COLO668 (cell line): Measurements from ENCODE around the gene PPARG.

Source experiments
- DNase-seq: peaks from one replicate; lab custom pipeline; 2025; ENCODE audit not compliant: unreplicated experiment; lab: John Stamatoyannopoulos, UW

Gene PPARG

GRCh38 chr3:12340506-12340905 is 51.6 kb downstream of the PPARG start:
- no peak for DNase-seq

GRCh38 chr3:12342151-12342550 is 53.3 kb downstream of the PPARG start:
- DNase-seq: no peak

DNA sequence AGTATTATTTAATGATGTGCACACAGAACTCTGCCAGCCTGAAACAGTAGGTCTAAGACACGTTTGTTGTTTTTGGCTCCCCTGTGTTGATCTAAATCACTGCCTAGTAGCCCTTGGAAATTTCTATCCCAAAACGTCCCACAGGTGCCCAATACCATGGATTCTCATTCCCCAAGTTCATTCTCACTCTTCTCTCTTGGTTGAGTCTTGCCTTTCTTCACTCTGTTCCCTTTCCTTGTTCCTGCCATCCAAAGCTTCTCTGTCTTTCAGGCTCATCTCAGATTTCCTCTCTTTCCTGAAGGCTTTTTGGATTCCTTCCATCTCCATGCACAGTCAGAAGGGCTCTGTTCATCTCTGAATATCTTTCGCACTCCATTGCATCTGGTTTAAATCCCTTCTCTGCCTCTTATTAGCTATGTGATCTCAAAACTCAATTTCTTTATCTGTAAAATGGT is 54.2 kb downstream of the PPARG start:
- no peak for DNase-seq

- no peak for DNase-seq
These were observed 56.3 kb downstream of the PPARG start for GRCh38 chr3:12345141-12345561.

GRCh38 chr3:12345584-12346494 is 57.0 kb downstream of the PPARG start:
- DNase-seq: no peak

DNA sequence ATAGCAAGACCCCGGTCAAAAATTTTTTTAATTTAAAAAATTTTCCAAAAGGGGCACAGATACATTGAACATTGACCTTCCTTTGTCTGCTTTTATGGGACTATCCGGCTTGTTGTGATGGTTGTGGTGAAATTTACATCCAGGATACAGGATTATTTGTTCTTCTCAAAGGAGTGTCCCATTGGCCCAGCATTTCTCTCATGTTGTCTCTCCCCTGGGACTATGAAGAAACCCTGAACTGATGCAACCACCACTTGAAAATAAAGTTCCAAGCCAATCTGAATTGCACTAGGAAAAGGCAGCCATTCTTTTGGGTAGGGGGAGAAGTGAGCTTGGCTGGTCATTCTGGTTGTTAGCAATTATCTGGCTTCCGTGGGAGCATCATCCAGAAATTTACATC is 58.4 kb downstream of the PPARG start:
- no peak for DNase-seq

GRCh38 chr3:12349895-12350811 is 61.3 kb downstream of the PPARG start:
- no peak for DNase-seq

DNA sequence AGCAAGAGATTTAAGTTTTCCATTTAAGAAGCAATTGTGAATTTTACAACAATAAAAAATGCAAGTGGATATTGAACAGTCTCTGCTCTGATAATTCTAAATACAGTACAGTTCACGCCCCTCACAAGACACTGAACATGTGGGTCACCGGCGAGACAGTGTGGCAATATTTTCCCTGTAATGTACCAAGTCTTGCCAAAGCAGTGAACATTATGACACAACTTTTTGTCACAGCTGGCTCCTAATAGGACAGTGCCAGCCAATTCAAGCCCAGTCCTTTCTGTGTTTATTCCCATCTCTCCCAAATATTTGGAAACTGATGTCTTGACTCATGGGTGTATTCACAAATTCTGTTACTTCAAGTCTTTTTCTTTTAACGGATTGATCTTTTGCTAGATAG is 62.3 kb downstream of the PPARG start:
- DNase-seq: no peak

DNA sequence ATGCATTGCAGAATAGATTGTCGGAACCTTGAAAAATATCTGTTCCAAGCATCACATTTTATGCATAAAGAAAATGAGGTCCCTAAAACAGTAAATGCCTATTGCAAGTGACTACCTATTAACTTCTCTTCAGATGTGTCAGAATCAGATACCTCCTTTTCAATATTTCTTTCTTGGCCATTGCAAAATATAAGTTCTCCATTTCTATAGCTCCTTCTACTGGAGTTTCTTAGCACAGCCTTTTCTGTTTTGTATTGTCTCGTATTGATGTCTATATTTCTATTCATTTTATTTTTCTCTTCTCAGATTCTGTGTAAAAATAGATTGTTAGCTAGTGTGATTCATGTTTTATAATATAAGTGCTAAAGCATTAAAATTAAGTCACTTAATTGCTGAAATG is 63.4 kb downstream of the PPARG start:
- DNase-seq: no peak

DNA sequence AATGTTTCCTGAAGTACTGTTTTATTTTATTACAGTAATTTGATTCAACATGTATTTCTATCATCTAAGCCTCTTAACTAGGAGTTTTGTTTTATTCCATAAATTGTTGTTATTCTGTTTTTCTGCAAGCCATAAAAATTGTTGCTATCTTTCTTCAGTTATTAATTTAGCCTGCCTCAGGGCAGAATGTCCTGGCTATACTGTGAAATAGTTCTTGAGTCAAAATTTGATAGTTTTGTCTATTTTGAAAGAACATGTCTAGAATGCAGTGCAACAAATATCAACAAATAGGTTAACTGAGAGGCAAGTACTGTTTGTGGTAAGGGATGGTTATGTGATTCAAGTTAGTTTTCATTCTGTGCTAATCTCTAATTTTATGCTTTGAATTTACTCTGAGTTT is 63.9 kb downstream of the PPARG start:
- DNase-seq: no peak

DNA sequence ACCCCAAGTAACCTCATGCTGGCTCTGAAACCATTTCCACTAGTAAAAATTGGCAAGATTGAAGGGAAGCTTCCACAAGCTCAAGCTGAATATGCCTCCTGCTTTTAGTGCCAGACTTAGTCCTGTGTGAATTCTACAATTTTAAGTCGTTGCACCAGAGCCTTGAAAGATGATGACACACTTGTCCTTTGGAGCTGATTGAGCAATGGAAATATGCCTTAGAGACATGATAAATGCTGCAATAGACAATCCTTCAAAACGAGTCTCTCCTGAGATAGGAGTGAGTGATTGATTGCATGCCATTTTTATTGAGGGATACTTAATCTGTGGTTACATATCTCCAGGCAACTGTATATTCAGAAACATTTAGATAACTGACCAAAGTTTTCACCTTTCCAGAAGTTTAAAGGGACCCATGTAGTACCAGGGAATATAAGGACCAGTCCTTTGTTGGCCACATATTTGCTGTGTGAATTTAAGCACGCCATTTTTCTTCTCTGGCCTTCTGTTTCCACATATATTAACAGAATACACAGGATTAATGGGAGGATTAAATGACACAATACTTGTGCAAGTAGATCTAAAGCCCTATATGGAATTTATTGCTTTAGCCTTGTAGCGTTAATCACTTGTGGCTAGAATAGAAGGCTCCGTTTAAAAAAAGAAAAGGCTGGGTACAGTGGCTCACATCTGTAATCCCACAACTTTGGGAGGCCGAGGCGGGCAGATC is 65.1 kb downstream of the PPARG start:
- DNase-seq: no peak

- no peak for DNase-seq
These were observed 67.3 kb downstream of the PPARG start for GRCh38 chr3:12356175-12356574.

DNA sequence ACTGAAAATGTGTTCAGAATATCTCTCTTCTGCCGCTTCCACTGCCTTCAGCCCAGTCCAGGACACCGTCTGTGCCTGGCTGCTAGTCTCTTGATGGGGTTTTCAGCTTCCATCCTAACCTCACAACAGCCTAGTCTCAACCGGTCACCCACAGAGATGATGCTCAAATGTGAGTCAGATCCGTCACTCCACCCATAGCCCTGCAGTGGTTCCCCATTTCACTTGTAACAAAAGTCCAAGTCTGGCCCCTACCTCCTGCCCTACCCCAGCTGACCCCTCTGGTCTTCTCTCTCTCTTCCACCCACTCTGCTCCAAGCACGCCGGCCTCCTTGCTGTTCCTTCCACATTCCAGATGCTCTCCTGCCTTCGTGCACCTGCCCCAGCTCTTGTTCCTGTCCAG is 68.1 kb downstream of the PPARG start:
- no peak for DNase-seq

DNA sequence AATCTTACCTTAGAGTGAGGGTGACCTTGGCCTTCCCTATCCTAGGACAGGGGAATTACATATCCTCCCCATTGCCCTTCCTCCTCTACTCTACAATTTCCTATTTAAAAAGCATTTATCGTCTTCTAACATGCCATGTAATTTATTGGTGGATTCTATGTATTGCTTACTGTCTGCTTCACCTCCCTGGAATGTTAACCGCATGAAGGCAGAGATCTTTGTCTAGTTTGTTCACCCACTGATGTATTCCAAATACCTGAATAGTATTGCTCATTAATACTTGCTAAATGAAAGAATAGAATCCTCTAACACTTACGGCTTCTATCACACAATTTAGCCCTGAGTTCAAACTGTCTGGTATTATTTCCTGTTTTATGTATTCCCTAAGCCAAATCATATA is 68.6 kb downstream of the PPARG start:
- no peak for DNase-seq

- no peak for DNase-seq
These were observed 74.7 kb downstream of the PPARG start for GRCh38 chr3:12363397-12364195.

DNA sequence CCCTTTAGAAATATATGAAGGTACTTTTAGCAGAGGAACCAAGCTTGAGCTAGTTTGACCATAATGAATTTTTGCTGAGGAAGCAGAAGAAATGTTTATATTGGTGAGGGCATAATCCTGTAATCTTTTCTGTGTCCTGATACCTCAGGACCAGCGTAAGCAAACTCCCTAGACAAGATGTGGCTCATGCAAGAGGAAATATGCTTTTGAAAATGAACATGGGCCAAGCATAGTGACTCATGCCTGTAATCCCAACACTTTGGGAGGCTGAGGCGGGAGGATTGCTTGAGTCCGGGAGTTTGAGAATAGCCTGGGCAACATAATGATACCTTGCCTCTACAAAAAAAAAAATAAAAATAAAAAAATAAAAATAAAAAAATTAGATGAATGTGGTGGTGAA is 78.5 kb downstream of the PPARG start:
- no peak for DNase-seq

DNA sequence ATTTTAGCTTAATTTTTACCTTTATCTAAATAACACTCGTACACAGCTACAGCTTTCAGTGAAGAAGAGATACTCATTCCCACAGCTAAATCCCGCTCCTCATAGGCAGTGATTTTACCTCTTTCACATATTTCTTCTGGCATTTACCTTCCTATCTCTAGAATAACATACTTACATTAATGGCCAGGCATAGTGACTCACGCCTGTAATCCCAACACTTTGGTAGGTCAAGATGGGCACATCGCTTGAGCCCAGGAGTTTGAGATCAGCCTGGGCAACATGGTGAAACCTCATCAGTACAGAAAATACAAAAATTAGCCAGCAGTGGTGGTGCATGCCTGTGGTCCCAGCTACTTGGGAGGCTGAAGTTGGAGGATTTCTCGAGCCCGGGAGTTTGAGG is 80.2 kb downstream of the PPARG start:
- no peak for DNase-seq

GRCh38 chr3:12369598-12369997 is 80.7 kb downstream of the PPARG start:
- DNase-seq: no peak

- no peak for DNase-seq
These were observed 81.9 kb downstream of the PPARG start for GRCh38 chr3:12370758-12371157.

DNA sequence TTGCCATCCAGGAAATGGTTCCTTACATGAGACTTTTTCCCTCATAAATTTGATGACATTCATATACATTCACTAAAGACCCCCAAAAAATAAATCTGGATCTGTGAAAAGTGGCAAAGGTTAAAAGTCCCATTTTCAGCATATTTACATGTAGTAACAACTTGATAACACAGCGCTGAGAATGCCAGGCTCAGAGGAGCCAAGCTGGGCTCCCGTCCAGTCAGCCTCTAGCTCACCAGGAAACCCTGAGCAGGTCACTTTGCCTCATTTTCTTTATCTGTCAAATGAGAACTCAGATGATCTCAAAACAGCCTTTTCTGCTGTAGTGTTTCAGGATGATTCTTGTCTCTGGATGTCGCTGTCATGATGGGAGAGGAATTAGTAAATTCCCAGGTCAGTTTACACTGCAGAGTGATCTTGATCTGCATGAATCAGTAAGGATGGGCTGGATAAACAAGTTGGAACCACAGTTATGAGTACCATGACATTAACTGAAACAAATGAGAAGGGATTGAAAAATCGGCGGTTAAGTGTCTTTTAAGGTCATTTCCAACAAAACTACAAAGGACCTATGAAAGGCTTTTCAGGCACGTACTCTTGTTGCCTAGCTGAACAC is 82.8 kb downstream of the PPARG start:
- DNase-seq: no peak
